HG03097 (cell line): ENCODE results near the gene TMEM201.
"Not testable (repeated sequence)": the region's sequence is repeated elsewhere in the genome, so short reads cannot be mapped to it uniquely, and the experiment has no call there.

Experiments used
- ATAC-seq: cut with Tn5 transposase; IDR thresholded peaks from one replicate; pipeline ENCODE4 v1.9.1; 2021; ENCODE audit not compliant: unreplicated experiment, low FRiP score

The TMEM201 gene, protein sequence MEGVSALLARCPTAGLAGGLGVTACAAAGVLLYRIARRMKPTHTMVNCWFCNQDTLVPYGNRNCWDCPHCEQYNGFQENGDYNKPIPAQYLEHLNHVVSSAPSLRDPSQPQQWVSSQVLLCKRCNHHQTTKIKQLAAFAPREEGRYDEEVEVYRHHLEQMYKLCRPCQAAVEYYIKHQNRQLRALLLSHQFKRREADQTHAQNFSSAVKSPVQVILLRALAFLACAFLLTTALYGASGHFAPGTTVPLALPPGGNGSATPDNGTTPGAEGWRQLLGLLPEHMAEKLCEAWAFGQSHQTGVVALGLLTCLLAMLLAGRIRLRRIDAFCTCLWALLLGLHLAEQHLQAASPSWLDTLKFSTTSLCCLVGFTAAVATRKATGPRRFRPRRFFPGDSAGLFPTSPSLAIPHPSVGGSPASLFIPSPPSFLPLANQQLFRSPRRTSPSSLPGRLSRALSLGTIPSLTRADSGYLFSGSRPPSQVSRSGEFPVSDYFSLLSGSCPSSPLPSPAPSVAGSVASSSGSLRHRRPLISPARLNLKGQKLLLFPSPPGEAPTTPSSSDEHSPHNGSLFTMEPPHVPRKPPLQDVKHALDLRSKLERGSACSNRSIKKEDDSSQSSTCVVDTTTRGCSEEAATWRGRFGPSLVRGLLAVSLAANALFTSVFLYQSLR

DNA sequence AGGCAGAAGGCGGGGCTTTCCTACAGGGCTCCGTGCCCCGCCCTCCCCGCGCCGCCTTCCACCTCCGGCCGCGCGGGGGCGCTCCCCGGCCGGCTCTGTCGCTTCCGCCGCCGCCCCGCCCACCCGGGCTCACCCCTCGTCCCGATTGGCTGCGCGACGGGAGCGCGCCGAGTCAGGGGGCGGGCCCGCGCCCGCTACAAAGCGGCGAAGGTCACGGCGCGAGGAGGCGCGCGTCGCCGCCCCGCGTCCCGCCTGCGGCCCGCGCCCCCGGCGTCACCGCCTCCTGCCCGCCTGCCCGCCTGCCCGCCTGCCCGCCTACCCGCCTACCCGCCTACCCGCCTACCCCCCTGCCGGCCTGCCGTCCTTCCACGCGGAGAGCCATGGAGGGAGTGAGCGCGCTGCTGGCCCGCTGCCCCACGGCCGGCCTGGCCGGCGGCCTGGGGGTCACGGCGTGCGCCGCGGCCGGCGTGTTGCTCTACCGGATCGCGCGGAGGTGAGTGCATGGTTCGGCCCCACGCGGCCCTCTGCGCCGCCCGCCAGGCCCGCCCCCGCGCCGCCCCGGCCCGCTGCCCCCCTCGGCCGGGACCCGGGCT lies at the start of gene TMEM201:
Gene TMEM201, plus strand, starts transcription at position 361 of the 593 bp plus-strand sequence. Its CDS starts 20 bp downstream, at position 381.
- ATAC-seq = peak; percentile 61

DNA sequence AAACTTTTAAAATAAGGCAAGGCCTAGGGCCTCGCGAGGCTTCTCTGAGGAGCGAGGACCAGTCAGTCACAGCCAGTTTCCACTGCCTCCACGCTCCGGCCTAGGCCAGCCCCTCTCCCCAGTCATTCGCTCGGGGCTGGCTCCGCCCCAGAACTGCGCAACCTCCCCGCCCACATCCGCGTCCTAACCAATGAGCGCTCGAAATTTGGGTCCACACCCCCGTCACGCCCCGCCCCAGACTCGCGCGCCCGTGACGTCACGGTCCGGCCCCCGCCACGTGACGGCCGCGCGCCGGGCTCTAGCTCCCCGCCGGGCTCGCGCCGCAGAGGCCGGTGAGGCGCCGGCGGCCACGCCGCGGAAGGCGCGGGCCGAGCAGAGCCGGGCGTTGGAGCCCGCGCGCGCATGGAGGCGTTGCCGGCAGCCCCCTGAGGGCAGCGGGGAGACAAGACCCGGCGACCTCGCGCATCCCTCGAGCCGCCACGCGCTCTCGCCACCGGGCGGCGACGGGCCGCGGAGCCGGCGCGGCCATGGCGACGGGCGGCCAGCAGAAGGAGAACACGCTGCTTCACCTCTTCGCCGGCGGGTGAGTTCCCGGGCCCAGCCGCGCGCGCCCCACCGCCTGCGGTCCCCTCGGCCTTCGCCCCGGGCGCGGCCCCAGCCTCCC lies 49.4 kb upstream of the TMEM201 start, which contains the start of gene SLC25A33:
Gene SLC25A33, plus strand, starts transcription at position 301 of the 664 bp plus-strand sequence. Its CDS starts 227 bp downstream, at position 528.
- peak; percentile 94 for ATAC-seq

DNA sequence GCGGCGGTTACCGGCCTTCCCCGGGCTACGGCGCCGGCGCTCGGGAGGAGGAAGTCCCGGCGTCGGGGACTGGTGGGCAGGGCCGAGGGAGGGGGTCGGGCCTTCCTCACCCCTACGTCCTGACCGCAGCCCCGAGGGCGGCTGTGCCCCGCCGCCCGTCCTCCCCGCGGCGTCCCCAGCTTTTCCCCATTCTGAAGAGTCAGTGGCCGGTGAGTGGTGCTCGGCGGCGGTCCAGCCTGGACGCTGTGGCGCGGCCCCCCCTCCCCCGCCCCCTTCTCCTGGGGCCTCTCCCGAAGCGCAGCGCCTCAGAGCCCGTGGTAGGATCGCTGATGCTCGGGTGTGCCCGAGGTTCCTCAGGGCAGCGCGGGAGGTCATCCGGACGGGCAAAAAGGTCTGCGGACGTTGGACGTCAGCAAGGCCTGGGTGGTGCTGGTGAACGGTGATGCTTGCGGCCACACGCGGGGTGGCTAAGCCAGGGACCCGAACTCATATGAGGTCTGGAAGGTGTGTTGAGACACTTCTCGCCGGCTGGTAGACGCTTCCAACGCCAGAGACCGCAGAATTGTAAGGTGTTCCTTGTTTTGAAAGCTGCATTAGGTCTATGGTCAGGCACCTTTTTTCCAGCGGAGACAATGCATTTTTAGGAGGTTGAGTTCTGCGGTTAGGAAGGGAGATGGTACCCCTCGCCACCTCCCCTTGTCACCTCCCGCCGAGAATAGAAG lies 48.7 kb upstream of the TMEM201 start:
- ATAC-seq = peak; percentile 46

DNA sequence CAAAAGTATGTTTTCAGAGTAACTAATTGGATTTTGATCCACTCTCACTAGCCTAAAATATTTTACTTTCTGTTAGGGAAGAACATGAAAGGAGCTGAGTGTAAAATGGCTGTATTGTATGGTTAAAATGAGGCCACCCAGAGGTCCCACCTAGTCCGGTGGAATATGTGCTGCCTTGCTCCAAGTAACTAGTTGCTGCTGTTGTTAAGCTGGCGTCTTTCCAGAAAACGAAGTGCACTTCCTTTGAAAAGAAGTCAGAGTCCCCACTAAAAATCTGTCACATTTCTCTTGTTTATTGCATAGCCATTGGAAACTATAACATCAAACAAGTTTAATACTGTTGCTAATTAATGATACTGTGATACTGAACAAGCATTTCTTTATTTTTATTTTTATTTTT lies 46.3 kb upstream of the TMEM201 start:
- ATAC-seq = no peak

DNA sequence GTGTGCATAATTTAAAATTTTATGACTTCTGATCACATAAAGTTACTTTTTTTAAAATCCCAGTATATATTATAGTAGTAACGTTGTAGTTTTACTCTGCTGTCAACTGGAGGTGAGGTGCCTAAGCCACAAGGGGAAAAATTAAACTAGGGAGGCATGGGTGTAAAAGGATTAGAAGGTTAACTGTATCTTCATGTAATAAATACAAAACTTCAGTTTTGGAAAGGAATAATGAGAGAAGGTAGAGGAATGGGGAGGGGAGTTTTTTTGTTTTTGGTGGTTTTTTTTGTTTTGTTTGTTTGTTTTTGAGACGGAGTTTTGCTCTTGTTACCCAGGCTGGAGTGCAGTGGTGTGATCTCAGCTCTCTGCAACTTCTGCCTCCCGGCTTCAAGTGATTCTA lies 43.8 kb upstream of the TMEM201 start:
- no peak for ATAC-seq

DNA sequence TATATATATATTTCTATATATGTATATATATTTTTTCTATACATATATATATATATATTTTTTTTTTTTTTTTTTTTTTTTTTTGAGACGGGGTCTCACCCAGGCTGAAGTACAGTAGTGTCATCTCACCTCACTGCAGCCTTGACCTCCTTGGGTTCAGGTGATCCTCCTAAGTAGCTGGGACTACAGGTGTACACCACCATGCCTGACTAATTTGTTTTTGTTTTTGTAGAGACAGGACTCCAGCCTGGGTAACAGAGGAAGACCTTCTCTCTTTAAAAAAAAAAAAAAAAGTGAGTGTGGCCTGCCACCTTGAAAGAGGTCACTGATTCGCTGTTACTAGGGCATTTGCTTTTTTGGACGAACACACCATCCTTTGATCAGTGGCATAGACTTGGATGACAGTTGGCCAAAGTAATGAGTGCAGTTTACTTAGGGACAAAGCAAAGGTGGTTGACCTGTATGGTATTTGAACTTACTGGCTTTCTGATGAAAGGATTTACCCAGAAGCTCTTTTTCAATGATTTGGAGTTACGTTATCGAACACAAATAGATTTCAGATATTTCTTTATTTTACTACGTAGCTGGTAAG lies 38.7 kb upstream of the TMEM201 start:
- no peak for ATAC-seq

DNA sequence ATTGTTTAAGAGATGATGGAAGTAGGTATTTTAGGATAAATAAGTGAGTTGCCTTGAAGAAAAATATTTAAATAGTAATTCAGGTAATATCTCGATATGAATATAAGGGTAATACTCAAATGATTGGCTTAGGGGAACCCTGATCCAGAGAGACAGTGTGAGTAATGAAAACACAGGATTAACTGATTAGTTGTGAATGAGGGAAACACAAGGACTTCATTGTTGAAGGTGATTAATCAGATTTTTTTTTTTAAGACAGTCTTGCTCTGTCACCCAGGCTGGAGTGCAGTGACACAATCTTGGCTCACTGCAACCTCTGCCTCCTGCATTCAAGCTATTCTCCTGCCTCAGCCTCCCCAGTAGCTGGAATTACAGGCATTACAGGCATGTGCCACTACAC lies 36.7 kb upstream of the TMEM201 start:
- no peak for ATAC-seq

DNA sequence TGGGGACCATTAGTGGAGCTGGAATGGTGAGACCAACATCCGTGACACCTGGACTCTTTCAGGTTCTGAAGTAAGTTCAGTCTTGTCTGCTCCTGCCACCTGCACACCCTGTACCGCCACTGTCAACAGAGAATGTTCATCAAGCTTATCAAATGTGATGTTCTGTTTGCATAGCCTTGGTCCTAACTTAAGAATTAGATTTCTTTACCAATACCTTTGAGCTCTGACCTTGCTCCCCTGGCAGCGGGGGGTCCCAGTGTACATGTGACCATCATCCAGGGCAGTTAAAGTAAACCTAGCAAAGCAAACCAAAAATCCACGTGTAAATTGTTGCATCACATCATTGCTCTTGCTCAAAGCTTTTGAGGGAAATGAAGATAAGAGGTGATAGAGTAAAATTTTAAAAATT lies 35.0 kb upstream of the TMEM201 start:
- ATAC-seq = no peak

DNA sequence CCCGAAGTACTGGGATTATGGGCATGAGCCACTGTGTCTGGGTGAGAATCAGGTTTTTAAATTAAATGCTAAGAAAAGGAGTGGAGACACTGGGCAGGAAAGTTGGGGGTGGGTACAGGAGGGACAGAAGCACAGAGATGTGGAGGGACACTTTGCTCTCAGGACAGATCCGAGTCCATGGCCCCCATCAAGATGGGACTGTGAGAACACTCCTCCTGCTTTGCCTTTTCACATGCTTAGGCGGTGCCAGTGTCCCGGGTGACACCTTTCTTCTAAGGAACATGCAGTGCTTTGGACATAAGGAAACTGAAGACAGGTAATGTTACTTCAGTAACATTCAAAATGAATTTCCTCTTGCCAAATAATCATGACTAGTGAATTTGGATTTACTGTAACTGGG lies 32.8 kb upstream of the TMEM201 start:
- ATAC-seq = no peak

DNA sequence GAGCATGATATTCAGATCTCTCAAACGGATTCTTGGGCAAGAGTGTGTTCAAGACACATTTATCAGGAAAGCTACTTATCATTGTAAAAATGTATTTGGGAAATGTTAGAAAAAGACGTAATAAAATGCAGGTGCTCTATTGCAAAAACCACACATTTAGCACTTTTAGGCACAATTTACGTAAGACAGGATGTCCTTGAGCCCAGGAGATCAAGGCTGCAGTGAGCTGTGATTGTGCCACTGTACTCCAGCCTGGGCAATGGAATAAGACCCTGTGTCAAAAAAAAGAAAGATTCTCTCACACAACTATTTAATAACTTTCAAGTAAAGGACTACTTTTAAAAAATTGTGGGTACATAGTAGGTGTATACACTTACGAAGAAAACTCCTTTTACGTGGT lies 31.1 kb upstream of the TMEM201 start:
- ATAC-seq = no peak

DNA sequence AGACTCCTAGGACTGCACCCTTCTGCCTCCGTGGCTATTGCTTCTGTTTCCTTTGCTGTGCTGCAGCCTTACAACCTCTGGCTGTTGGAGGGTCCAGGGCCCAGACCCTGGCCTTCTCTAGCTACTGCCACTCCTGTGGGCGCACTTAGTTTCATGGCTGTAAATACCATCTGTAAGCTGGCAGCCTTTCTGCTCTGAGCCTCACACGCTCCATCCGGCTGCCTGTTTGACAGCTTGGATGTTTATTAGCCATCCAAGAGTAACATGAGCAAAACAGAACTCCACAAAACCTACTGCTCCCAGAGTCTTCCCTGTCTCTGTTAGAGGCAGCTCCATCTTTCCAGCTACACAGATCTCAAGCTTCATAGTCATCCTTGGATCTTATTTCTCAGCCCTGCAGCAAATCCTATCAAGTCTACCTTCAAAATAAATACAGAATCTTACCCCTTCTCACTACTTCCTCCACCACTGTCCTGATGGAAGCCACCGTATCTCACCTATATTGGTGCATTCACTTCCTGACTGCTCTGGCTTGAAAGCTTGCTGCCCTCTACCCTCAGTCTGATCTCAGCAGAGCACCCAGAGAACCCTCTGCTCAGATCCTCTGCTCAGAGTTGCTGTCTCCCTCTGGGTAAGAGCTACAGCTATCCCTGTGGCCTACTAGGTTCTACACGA lies 30.3 kb upstream of the TMEM201 start:
- ATAC-seq = no peak

DNA sequence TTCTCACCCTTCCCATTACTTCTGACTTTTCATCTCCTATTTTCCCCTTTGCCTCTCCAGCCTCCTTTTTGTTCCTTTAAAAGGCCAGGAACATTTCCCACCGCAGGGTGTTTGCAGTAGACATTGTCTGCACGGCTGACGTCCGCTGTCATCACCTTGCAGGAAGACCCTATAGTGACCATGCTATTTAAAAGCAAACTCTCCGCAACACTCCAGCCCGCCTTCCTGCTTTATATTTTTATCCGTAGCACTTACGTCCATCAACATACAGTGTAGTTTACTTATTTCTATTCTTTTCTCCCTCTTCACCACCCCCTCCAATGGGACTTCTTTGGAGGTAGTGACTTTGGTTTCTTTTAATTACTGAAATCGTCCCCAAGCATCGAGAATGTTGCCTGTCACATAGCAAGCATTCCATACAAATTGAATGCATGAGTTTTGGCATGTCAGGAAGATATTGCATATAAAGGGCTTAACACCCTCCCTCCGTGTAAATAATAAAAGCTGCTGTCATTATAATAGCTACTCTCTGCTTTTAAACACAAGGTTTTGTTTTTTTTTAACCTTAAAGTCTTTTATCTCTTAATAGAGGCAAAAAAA lies 29.7 kb upstream of the TMEM201 start:
- no peak for ATAC-seq

DNA sequence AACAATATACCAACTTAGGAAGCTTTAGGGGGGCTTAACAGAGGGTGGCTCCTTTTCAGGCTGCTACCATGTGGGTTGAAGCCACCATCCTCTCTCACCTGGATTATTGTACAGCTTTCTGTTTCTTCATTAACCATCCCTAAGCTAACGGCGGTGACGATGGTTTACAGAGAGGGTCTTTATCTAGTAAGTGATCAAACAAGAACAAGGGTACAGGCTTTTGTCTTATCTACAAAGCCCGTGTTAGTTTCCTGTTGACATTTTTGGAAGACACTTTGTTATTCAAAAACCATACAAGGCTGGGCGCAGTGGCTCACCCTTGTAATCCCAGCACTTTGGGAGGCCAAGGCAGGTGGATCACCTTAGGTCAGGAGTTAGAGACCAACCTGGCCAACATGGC lies 29.0 kb upstream of the TMEM201 start:
- no peak for ATAC-seq

DNA sequence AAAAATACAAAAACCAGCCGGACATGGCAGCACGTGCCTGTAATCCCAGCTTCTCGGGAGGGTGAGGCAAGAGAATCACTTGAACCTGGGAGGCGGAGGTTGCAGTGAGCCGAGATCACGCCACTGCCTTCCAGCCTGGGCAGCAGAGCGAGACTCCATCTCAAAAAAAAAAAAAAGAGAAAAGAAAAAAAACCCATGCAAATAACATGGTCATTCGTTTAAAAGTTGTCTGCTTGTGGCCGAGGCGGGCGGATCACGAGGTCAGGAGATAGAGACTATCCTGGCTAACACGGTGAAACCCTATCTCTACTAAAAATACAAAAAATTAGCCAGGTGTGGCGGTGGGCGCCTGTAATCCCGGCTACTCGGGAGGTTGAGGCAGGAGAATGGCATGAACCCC lies 28.6 kb upstream of the TMEM201 start:
- not testable (repeated sequence) for ATAC-seq

DNA sequence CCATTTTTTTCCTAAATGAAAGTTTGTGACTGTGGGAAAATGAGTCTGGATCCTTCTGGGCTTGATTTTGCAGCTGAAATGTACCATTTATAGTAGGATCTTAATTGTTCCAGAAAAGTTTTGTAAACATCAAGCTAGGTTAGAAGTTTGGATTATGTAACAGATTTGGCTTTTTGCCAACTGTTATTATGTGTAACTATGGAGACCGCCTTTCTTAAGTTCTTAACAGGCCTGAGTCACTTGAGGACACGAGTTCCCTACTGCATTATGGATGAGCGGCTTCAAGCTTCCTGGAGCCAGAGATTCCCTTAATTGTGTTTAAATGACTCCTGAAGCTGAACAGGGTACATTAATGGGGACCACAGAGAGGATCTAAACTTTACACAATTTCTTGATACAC lies 27.3 kb upstream of the TMEM201 start:
- ATAC-seq = no peak

DNA sequence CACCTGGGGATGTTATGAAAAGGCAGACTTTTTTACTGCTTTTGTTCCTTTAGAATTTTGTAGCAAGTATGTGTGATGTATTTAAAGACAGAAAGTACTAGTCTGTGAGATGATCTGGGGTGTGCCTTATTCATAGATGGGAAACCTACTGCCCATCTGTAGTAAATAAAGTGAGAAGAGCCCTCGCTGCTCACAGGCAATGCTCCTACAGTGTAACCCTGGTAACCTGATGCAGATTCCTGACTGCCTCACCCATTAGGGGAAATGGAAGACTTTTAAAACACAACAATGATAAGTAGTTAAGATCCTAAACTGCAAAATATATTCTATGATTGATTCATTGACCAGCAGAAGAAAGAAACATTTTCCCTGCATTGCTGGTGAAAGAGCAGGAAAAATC lies 19.4 kb upstream of the TMEM201 start:
- no peak for ATAC-seq

DNA sequence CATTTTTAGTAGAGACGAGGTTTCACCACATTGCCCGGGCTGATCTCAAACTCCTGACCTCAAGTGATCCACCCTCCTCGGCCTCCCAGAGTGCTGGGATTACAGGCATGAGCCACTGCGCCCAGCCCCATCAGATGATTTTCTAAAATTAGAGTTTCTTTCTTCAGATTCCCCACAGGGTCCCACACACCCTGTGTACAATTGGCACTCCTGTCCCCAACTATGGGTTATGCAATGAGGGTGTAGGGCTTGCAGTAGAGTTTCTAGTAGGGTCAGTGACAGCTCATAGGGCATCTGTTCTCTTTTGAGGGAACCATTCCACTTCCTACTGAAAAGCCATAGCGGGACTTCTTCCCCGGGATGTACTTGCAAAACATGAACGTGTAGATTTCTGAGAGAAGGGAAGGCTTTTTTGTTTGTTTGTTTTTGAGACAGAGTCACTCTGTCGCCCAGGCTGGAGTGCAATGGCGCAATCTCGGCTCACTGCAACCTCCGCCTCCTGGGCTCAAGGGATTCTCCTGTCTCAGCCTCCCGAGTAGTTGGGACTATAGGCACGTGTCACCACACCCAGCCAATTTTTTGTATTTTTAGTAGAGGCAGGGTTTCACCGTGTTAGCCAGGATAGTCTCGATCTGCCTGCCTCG lies 17.7 kb upstream of the TMEM201 start:
- ATAC-seq = not testable (repeated sequence)

DNA sequence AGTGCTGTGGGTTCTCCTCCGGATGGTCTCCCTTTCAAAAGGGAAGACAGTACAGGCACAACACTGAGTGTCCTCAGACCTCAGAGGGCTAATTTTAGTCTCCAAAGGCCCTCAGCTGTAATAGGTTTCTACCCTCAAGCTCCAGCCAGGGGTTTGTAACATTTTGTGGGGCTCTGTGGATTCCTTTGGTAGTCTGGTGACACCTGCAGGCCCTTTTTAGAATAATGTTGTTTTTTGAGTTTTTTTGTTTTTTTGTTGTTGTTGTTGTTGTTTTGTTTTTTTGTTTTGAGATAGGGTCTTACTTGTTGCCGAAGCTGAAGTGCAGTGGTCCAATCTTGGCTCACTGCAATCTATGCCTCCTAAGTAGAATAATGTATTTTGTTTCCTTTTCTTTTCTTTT lies 15.0 kb upstream of the TMEM201 start:
- ATAC-seq = no peak

DNA sequence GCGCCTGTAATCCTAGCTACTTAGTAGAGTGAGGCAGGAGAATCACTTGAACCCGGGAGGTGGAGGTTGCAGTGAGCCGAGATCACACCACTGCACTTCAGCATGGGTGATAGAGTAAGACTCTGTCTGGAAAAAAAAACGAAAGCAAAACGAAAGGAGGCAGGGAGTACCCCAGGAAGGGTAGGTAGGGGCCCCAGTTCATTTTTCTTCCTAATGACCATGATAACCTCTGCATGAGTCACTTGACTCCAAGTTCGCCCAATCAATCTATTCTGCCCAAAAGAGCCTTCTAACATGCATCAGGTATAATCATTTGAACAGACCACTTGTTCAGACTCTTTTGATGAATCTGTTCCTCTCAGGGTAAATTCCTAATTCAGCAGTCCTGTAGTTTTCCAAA lies 13.2 kb upstream of the TMEM201 start:
- ATAC-seq = no peak
